Cardiac fibroblast (primary cell): ENCODE results near the gene SMYD3.
A peak's percentile ranks its signal among the peaks of the same experiment; 100 is the strongest.

ENCODE experiments used
- DNase-seq, 2 donors: peaks; one replicate each; pipeline versions ENCODE4 v3.0.0 to v3.0.0-alpha.2; 2010; ENCODE audit warnings: low read depth in 2 of 2
- H3K4me3 ChIP-seq, 2 donors: replicated peaks in 1 of 2; 1 replicate in 1 of 2; 2 replicates in 1 of 2; pipeline ENCODE4 v1.5.1; 2011; ENCODE audit warnings: low read depth in 2 of 2, low read length in 2 of 2, mild to moderate bottlenecking in 2 of 2, moderate library complexity in 1 of 2
- CTCF ChIP-seq: IDR thresholded peaks from one replicate; pipeline ENCODE4 v1.5.1; 2011; ENCODE audit warnings: low read depth, mild to moderate bottlenecking, low read length, inconsistent platforms

The SMYD3 gene

GRCh38 chr1:245860657-245861544 is 646.2 kb downstream of the SMYD3 start:
- peak; percentile 90 to 97 for DNase-seq
- H3K4me3 ChIP-seq, result peak overlapping the region in 1 of 2 donors; percentile 8
- TF ChIP-seq CTCF, result peak; percentile 10

GRCh38 chr1:245859493-245860114 is 647.5 kb downstream of the SMYD3 start:
- no peak for TF ChIP-seq CTCF
- DNase-seq, result peak in 1 of 2 donors; percentile 83
- no peak overlapping the region for H3K4me3 ChIP-seq

- TF ChIP-seq CTCF, result peak; percentile 41
- no peak overlapping the region for H3K4me3 ChIP-seq
- DNase-seq, result peak; percentile 66 to 75
These were observed 648.2 kb downstream of the SMYD3 start for GRCh38 chr1:245858722-245859492.

- H3K4me3 ChIP-seq, result no peak overlapping the region
- no peak for TF ChIP-seq CTCF
- no peak for DNase-seq
These were observed 648.9 kb downstream of the SMYD3 start for GRCh38 chr1:245858022-245858721.

GRCh38 chr1:245856944-245857531 is 650.0 kb downstream of the SMYD3 start:
- H3K4me3 ChIP-seq, result no peak overlapping the region
- no peak for TF ChIP-seq CTCF
- DNase-seq, result peak; percentile 76 to 90
